Measurements from ENCODE around the gene RBM14.

GRCh38 chr11:66632952-66633351, 16.5 kb downstream of the RBM14 start:
- TF ChIP-seq POLR2AphosphoS5 (IDR thresholded peaks at IDR 0.05) (no peak), CTCF (IDR thresholded peaks at IDR 0.05) (no peak)
